Muscle layer of colon (tissue), 2 donors: ENCODE results near the gene IMPG1.

ENCODE experiments used
- H3K27ac ChIP-seq: one replicate; pipeline ENCODE4 v1.7.0; 2013; ENCODE audit warnings: low read depth, mild to moderate bottlenecking, low read length, moderate library complexity
- H3K27me3 ChIP-seq, 2 donors: one replicate each; pipeline ENCODE4 v1.7.0; 2013; ENCODE audit warnings: low read length in 2 of 2, mild to moderate bottlenecking in 2 of 2; ENCODE audit not compliant: insufficient read depth in 2 of 2, control insufficient read depth in 1 of 2
- H3K36me3 ChIP-seq: one replicate; pipeline ENCODE4 v1.7.0; 2013; ENCODE audit warnings: mild to moderate bottlenecking, low read length; ENCODE audit not compliant: insufficient read depth
- H3K4me1 ChIP-seq: one replicate; pipeline ENCODE4 v1.7.0; 2013; ENCODE audit warnings: mild to moderate bottlenecking, low read length; ENCODE audit not compliant: insufficient read depth
- H3K4me3 ChIP-seq, 2 donors: one replicate each; pipeline ENCODE4 v1.7.0; 2013; ENCODE audit warnings: low read length in 2 of 2, low read depth in 1 of 2, mild to moderate bottlenecking in 1 of 2, moderate library complexity in 1 of 2
- H3K9ac ChIP-seq: one replicate; pipeline ENCODE4 v1.7.0; 2013; ENCODE audit warnings: low read length
- H3K9me3 ChIP-seq: one replicate; pipeline ENCODE4 v1.7.0; 2013; ENCODE audit warnings: mild to moderate bottlenecking, low read length
- donor health status: abdominal sarcoma.
- donor health status: Adenocarcinoma of cecum.

The IMPG1 gene

GRCh38 chr6:76003113-76003512 lies 69.3 kb downstream of the IMPG1 start:
- Histone ChIP-seq H3K27ac (no peak overlapping the region), H3K4me1 (no peaks in the 10 kb centered on the region), H3K36me3 (no peaks in the 10 kb centered on the region), H3K9me3 (no peaks in the 10 kb centered on the region), H3K27me3 (no peaks in the 10 kb centered on the region), H3K9ac (no peak overlapping the region), H3K4me3 (no peak overlapping the region)

- Histone ChIP-seq H3K4me3 (no peak overlapping the region), H3K9me3 (no peaks in the 10 kb centered on the region), H3K4me1 (no peaks in the 10 kb centered on the region), H3K27me3 (no peaks in the 10 kb centered on the region), H3K27ac (no peak overlapping the region), H3K9ac (no peak overlapping the region), H3K36me3 (no peaks in the 10 kb centered on the region)
Observed at GRCh38 chr6:76000629-76001028, 71.8 kb downstream of the IMPG1 start.

- Histone ChIP-seq H3K9me3 (no peaks in the 10 kb centered on the region), H3K4me3 (no peak overlapping the region), H3K27ac (no peak overlapping the region), H3K4me1 (no peaks in the 10 kb centered on the region), H3K27me3 (no peaks in the 10 kb centered on the region), H3K9ac (no peak overlapping the region), H3K36me3 (no peaks in the 10 kb centered on the region)
Observed at GRCh38 chr6:75997696-75998095, 74.8 kb downstream of the IMPG1 start.

GRCh38 chr6:75993236-75994162 lies 79.0 kb downstream of the IMPG1 start:
- Histone ChIP-seq H3K36me3 (no peaks in the 10 kb centered on the region), H3K27me3 (no peaks in the 10 kb centered on the region), H3K9me3 (no peaks in the 10 kb centered on the region), H3K4me3 (no peak overlapping the region), H3K27ac (no peak overlapping the region), H3K4me1 (no peaks in the 10 kb centered on the region), H3K9ac (no peak overlapping the region)

- no peak overlapping the region for H3K9ac ChIP-seq
- H3K36me3 ChIP-seq, result no peaks in the 10 kb centered on the region
- H3K27ac ChIP-seq, result no peak overlapping the region
- H3K27me3 ChIP-seq, result no peaks in the 10 kb centered on the region
- no peaks in the 10 kb centered on the region for H3K4me1 ChIP-seq
- H3K4me3 ChIP-seq, result no peak overlapping the region
- H3K9me3 ChIP-seq, result no peaks in the 10 kb centered on the region
Observed at GRCh38 chr6:75991941-75992340, 80.5 kb downstream of the IMPG1 start.

GRCh38 chr6:75986935-75987334 lies 85.5 kb downstream of the IMPG1 start:
- Histone ChIP-seq H3K4me1 (no peaks in the 10 kb centered on the region), H3K27ac (no peak overlapping the region), H3K4me3 (no peak overlapping the region), H3K9ac (no peak overlapping the region), H3K9me3 (no peaks in the 10 kb centered on the region), H3K27me3 (no peaks in the 10 kb centered on the region), H3K36me3 (no peaks in the 10 kb centered on the region)

GRCh38 chr6:75975904-75976303 lies 96.6 kb downstream of the IMPG1 start:
- no peaks in the 10 kb centered on the region for H3K36me3 ChIP-seq
- no peak overlapping the region for H3K9ac ChIP-seq
- no peaks in the 10 kb centered on the region for H3K27me3 ChIP-seq
- H3K9me3 ChIP-seq, result no peaks in the 10 kb centered on the region
- H3K4me3 ChIP-seq, result no peak overlapping the region
- H3K4me1 ChIP-seq, result no peaks in the 10 kb centered on the region
- no peak overlapping the region for H3K27ac ChIP-seq

GRCh38 chr6:75970093-75970492 lies 102.4 kb downstream of the IMPG1 start:
- Histone ChIP-seq H3K27me3 (no peaks in the 10 kb centered on the region), H3K9me3 (no peaks in the 10 kb centered on the region), H3K4me3 (no peak overlapping the region), H3K4me1 (no peaks in the 10 kb centered on the region), H3K36me3 (no peaks in the 10 kb centered on the region), H3K27ac (no peak overlapping the region), H3K9ac (no peak overlapping the region)

- Histone ChIP-seq H3K4me1 (no peaks in the 10 kb centered on the region), H3K27me3 (no peaks in the 10 kb centered on the region), H3K36me3 (no peaks in the 10 kb centered on the region), H3K4me3 (no peak overlapping the region), H3K9ac (no peak overlapping the region), H3K27ac (no peak overlapping the region), H3K9me3 (no peaks in the 10 kb centered on the region)
Observed at GRCh38 chr6:75968143-75968542, 104.3 kb downstream of the IMPG1 start.

- Histone ChIP-seq H3K4me1 (no peaks in the 10 kb centered on the region), H3K4me3 (no peak overlapping the region), H3K9ac (no peak overlapping the region), H3K36me3 (no peaks in the 10 kb centered on the region), H3K9me3 (no peaks in the 10 kb centered on the region), H3K27me3 (no peaks in the 10 kb centered on the region), H3K27ac (no peak overlapping the region)
Observed at GRCh38 chr6:75963569-75963968, 108.9 kb downstream of the IMPG1 start.

GRCh38 chr6:75952128-75952527 lies 120.3 kb downstream of the IMPG1 start:
- Histone ChIP-seq H3K36me3 (no peaks in the 10 kb centered on the region), H3K4me3 (no peak overlapping the region), H3K9ac (no peak overlapping the region), H3K27ac (no peak overlapping the region), H3K27me3 (no peaks in the 10 kb centered on the region), H3K9me3 (no peaks in the 10 kb centered on the region), H3K4me1 (no peaks in the 10 kb centered on the region)

- Histone ChIP-seq H3K36me3 (no peaks in the 10 kb centered on the region), H3K27ac (no peak overlapping the region), H3K27me3 (no peaks in the 10 kb centered on the region), H3K9ac (no peak overlapping the region), H3K9me3 (no peaks in the 10 kb centered on the region), H3K4me1 (no peaks in the 10 kb centered on the region), H3K4me3 (no peak overlapping the region)
Observed at GRCh38 chr6:75947935-75948334, 124.5 kb downstream of the IMPG1 start.
